Osteoblast (primary cell): ENCODE measurements around the gene MATN1. TPM values are rescaled to one million over a fixed set of nuclear protein-coding genes. Genes with fewer than 3 reads are reported as not detected.

Source experiments
- DNase-seq: peaks from one replicate; pipeline ENCODE4 v3.0.0; 2011; ENCODE audit warnings: low spot score, mixed read lengths; ENCODE audit not compliant: insufficient read length; ENCODE audit errors: missing footprints
- H2AFZ ChIP-seq: 2 replicates; pipeline ENCODE4 v1.6.0; 2011; ENCODE audit warnings: mild to moderate bottlenecking, low read length
- H3K27ac ChIP-seq: 2 replicates; pipeline ENCODE4 v1.5.1; 2011; ENCODE audit warnings: mild to moderate bottlenecking, low read depth, low read length, moderate library complexity
- H3K27me3 ChIP-seq: 2 replicates; pipeline ENCODE4 v1.6.0; 2012; ENCODE audit warnings: mild to moderate bottlenecking, control low read depth, inconsistent platforms, low read length, moderate library complexity; ENCODE audit not compliant: insufficient read depth
- H3K36me3 ChIP-seq: 2 replicates; pipeline ENCODE4 v1.5.1; 2011; ENCODE audit warnings: mild to moderate bottlenecking, low read length, control low read depth, moderate library complexity; ENCODE audit not compliant: insufficient read depth
- H3K4me1 ChIP-seq: 2 replicates; pipeline ENCODE4 v1.5.1; 2011; ENCODE audit warnings: mild to moderate bottlenecking, low read length, control low read depth, moderate library complexity; ENCODE audit not compliant: insufficient read depth
- H3K4me2 ChIP-seq: 2 replicates; pipeline ENCODE4 v1.6.0; 2011; ENCODE audit warnings: mild to moderate bottlenecking, low read length; ENCODE audit not compliant: insufficient read depth
- H3K4me3 ChIP-seq: fragments of 200-600 bp; sonication (generic); 3 replicates; pipeline ENCODE4 v1.5.1; 2012; ENCODE audit warnings: mild to moderate bottlenecking, low read length, inconsistent platforms; ENCODE audit not compliant: insufficient read depth
- H3K79me2 ChIP-seq: 2 replicates; pipeline ENCODE4 v1.6.0; 2012; ENCODE audit warnings: mild to moderate bottlenecking, low read length, control low read depth, inconsistent platforms; ENCODE audit not compliant: insufficient read depth
- H3K9me3 ChIP-seq: 2 replicates; pipeline ENCODE4 v1.5.1; 2011; ENCODE audit warnings: low read depth, low read length, control low read depth
- H4K20me1 ChIP-seq: 2 replicates; pipeline ENCODE4 v1.6.0; 2012; ENCODE audit warnings: mild to moderate bottlenecking, low read length, control low read depth; ENCODE audit not compliant: insufficient read depth
- CTCF ChIP-seq: IDR thresholded peaks from 2 replicates; pipeline ENCODE4 v1.5.1; 2011; ENCODE audit warnings: mild to moderate bottlenecking, low read depth, low read length, moderate library complexity; ENCODE audit errors: extremely low read depth
- total RNA-seq: library from RNA; depleted of rRNA; stranded (reverse); fragments of >200 nt; gene quantifications from 2 replicates; pipeline ENCODE4 v1.2.3, GENCODE V29; 2012

MATN1 gene
- total RNA-seq, 1 donor, result not detected

GRCh38 chr1:30696831-30697230, 26.6 kb downstream of the MATN1 start:
- Histone ChIP-seq H3K4me1 (peaks cover 12% of the 10 kb centered on the region), H3K36me3 (no peaks in the 10 kb centered on the region), H3K9me3 (no peaks in the 10 kb centered on the region), H3K27me3 (peaks cover 10% of the 10 kb centered on the region), H2AFZ (no peak overlapping the region), H3K4me2 (no peak overlapping the region), H3K79me2 (no peaks in the 10 kb centered on the region), H3K27ac (no peak overlapping the region), H4K20me1 (no peaks in the 10 kb centered on the region), H3K4me3 (no peak overlapping the region)
- no peak for DNase-seq
- no peak for TF ChIP-seq CTCF

DNA sequence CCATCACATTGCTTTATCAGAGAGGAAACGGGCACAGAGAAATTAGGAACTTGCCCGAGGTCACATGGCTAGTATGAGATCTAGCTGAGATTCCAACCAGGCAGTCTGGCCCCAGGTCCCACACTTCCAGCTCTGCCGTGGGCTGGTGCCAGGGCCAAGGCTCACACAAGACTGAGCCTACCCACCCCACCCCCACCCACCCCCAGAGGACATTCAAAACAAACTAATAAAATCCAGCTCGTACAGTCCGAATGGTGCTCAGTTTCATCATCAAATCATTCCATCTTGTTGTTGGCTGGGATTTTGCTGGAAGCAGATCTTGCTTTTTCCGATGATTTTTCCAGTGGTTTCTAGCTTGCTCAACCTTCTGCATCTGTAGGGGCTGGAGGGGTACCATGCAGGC, 27.9 kb downstream of the MATN1 start:
- H3K4me1 ChIP-seq, result peaks cover 3% of the 10 kb centered on the region
- no peak overlapping the region for H3K4me3 ChIP-seq
- TF ChIP-seq CTCF, result no peak
- no peak overlapping the region for H3K27ac ChIP-seq
- H3K4me2 ChIP-seq, result no peak overlapping the region
- H3K79me2 ChIP-seq, result no peaks in the 10 kb centered on the region
- no peak overlapping the region for H2AFZ ChIP-seq
- peak; percentile 72 for DNase-seq
- H4K20me1 ChIP-seq, result no peaks in the 10 kb centered on the region
- no peaks in the 10 kb centered on the region for H3K36me3 ChIP-seq
- H3K9me3 ChIP-seq, result no peaks in the 10 kb centered on the region
- peaks cover 10% of the 10 kb centered on the region for H3K27me3 ChIP-seq

DNA sequence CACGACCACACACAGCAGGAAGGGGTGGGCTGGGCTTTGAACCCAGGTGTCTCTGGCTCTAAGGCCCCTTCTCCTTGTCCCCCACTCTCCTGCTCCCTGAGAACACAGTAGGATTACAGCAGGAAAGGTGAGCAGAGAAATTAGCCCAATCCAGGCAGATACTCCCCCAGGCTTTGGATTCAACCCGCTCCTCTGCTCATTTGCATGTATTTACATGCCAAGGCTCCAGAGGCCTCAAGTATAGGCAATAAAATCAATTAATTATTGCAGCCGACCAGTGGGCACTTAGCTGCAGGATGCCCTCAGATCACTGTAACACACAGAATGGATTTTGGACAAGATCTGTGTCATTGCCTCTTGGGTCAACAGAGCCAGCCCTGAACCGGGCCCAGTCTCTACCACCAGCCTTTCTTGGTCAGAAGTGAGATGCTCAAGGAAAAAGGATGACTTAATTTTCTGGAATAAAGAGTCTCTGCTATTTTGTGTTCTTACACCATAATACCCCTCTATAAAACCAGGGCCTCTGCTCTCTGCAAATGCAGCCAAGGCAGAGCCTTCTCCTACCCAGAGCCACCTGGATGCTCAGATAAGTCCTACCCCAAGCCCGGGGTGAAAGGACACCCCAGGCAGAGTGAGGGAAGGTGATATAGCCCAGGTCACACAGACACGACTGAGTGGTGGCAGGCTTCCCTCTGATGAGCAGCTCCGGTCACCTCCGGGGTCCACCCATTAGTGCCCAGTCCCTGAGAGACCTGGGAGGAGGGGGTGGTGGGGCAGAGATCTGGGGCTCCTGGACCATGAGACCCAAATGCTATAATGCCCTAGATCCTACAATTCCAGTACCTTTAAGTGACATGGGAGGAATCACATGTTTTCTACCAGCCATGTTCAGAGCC, 28.9 kb downstream of the MATN1 start:
- Histone ChIP-seq H2AFZ (no peak overlapping the region), H3K4me3 (no peak overlapping the region), H3K4me1 (peaks cover 3% of the 10 kb centered on the region), H3K9me3 (no peaks in the 10 kb centered on the region), H3K27ac (no peak overlapping the region), H4K20me1 (no peaks in the 10 kb centered on the region), H3K4me2 (no peak overlapping the region), H3K79me2 (no peaks in the 10 kb centered on the region), H3K27me3 (peaks cover 9% of the 10 kb centered on the region), H3K36me3 (no peaks in the 10 kb centered on the region)
- peak; percentile 60 for DNase-seq
- TF ChIP-seq CTCF, result no peak

GRCh38 chr1:30693822-30694221, 29.6 kb downstream of the MATN1 start:
- no peaks in the 10 kb centered on the region for H3K9me3 ChIP-seq
- H4K20me1 ChIP-seq, result no peaks in the 10 kb centered on the region
- DNase-seq, result peak; percentile 52
- no peak for TF ChIP-seq CTCF
- H3K27me3 ChIP-seq, result peaks cover 7% of the 10 kb centered on the region
- no peak overlapping the region for H2AFZ ChIP-seq
- peaks cover 3% of the 10 kb centered on the region for H3K4me1 ChIP-seq
- H3K36me3 ChIP-seq, result no peaks in the 10 kb centered on the region
- H3K4me2 ChIP-seq, result no peak overlapping the region
- no peak overlapping the region for H3K4me3 ChIP-seq
- no peak overlapping the region for H3K27ac ChIP-seq
- H3K79me2 ChIP-seq, result no peaks in the 10 kb centered on the region
